Retinal pigment epithelial cell (primary cell): ENCODE measurements around the gene MYO5A.
"Not testable (repeated sequence)": the region's sequence is repeated elsewhere in the genome, so short reads cannot be mapped to it uniquely, and the experiment has no call there.

Source experiments
- DNase-seq: peaks from one replicate; pipeline ENCODE4 v3.0.0-alpha.2; 2010; ENCODE audit warnings: low read depth
- H3K4me3 ChIP-seq: 2 replicates; pipeline ENCODE4 v1.5.1; 2011; ENCODE audit warnings: mild to moderate bottlenecking, low read length, control low read depth, moderate library complexity
- TF ChIP-seq, protein P1 (sequence below): conservative IDR thresholded peaks from 2 replicates; pipeline ENCODE4 v1.5.1; 2011; ENCODE audit warnings: low read depth, low read length, control low read depth, inconsistent platforms

The MYO5A gene

DNA sequence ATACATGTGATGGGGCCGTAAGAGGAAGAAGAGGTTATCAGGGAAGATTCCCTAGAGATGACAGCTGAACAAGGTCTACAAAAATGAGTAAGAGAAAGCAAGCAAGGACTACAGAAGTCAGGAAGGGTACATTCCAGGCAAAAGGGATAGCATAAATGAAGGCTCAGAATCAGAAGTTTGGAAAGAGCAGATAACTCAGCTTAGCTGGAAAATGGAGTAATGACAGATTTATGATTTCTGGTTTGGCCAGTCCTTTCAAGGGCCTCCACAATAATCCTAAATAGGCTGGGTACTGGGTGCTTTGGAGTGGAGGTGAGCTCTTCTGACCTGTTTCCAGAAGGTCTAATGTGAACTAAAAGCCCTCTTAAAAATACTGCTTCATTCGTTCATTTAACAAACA, 110.7 kb downstream of the MYO5A start:
- TF ChIP-seq, protein P1, sequence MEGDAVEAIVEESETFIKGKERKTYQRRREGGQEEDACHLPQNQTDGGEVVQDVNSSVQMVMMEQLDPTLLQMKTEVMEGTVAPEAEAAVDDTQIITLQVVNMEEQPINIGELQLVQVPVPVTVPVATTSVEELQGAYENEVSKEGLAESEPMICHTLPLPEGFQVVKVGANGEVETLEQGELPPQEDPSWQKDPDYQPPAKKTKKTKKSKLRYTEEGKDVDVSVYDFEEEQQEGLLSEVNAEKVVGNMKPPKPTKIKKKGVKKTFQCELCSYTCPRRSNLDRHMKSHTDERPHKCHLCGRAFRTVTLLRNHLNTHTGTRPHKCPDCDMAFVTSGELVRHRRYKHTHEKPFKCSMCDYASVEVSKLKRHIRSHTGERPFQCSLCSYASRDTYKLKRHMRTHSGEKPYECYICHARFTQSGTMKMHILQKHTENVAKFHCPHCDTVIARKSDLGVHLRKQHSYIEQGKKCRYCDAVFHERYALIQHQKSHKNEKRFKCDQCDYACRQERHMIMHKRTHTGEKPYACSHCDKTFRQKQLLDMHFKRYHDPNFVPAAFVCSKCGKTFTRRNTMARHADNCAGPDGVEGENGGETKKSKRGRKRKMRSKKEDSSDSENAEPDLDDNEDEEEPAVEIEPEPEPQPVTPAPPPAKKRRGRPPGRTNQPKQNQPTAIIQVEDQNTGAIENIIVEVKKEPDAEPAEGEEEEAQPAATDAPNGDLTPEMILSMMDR = no peak
- DNase-seq = no peak
- H3K4me3 ChIP-seq = no peak overlapping the region

DNA sequence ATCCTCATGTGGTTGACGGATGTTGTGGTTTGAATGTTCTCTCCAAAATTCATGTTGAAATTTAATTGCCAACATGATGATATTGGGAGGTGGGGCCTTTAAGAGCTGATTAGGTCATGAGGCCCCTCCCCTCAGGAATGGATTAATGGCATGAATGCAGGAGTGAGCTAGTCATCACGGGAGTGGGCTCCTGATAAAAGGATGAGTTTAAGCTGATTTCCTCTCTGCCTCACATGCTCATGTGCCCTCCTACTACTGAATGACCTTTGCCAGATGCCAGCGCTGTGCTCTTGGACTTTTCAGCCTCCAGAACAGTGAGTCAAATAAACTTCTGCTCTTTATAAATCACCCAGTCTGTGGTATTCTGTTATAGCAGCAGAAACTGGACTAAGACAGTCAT, 111.2 kb downstream of the MYO5A start:
- TF ChIP-seq, protein P1 = no peak
- no peak overlapping the region for H3K4me3 ChIP-seq
- no peak for DNase-seq

DNA sequence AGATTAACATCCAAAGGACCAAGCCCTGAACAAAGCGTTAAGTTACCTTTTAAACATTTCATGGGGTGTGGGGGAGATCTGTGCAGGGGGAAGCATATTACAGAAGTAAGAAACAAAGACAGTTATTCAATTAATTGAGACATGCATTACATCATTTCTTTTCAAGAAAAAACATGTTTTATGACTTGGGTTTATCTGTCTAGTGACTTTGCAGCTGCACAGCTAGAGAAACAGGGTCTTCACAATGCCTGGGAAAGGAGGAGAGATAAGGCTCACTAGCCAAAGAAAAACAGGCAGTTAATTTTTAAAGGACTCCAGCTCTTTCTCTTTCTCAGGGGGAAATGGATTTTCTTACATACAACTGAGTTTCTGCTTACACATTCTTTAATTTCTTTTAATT, 112.1 kb downstream of the MYO5A start:
- DNase-seq, H3K4me3 ChIP-seq: not testable (repeated sequence)

- no peak for DNase-seq
- no peak overlapping the region for H3K4me3 ChIP-seq
- TF ChIP-seq, protein P1 = no peak
Measured at GRCh38 chr15:52415628-52416027, 113.1 kb downstream of the MYO5A start.

DNA sequence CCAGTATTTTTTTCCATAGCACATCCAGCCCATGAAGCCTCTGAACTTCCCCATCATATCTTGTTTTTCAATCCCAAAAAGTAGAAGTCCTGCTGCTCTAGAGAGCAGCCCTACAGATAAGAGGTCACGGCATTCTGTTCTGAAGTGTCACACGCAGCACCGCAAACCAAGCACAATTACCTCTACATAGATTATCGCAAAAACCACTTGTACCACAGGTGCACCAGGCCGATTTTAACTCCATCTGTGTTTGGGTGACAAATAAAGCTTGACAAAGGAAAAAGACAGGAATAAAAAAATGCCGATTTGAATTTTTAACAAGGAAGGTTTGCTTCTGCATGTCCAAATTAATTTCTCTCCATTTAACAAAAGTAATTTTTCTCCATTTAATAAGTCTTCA, 113.7 kb downstream of the MYO5A start:
- DNase-seq = no peak
- no peak overlapping the region for H3K4me3 ChIP-seq
- TF ChIP-seq, protein P1 = no peak

DNA sequence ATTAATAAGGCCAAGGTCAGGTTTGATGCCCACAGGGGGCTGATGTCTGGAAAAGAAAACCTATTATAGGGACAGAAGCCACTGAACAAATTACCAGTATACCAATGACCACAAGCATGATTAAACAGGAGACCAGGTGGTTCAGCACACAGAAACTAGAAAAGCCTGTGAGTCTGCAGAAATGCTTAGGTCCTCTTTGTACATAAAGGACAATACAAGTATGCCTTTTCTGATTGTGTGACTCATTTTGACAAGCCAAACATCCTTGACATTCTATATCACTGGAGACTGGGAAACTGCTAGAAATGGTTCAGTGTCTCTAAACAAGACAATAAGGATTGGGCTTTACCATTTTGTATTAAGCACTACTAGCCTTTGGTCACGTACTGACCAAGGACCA, 119.9 kb downstream of the MYO5A start:
- H3K4me3 ChIP-seq = no peak overlapping the region
- TF ChIP-seq, protein P1 = no peak
- no peak for DNase-seq

DNA sequence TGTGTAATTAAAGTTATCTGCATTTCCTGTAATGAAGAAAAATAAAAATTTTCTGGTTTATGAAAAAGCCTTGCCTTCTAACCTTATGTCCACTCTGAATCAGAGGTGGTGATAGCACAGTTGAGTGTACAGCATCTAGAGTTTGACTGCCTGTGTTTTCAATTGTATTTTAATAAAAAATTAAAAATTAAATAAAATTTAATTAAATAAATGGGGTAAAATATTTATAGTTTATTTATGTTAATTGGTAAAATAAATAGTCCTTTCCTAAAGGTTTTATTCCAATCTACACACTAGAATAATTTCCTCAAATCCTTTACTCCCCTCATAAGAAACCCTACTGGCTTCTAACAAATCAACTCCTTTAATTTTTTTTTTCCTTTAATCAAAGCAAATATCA, 121.3 kb downstream of the MYO5A start:
- TF ChIP-seq, protein P1 = no peak
- H3K4me3 ChIP-seq = no peak overlapping the region
- no peak for DNase-seq

DNA sequence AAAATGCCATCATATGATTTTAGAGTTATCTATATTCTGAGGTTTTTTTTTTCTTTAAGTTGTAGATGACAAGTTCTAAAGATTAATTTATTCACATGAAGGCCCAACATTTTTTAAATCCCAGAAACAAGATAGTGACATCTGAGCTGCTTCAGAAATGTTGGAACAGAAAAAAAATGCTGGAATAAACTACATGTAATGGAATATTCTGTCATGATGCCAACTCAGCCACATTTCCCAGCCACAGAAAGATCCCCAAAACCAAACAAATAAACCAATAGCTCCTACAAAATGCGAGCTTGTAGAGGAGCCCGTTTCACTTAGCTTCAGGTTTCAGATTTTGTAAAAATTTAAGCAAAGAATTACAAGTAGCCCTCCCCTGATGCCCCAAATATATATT, 122.1 kb downstream of the MYO5A start:
- no peak overlapping the region for H3K4me3 ChIP-seq
- DNase-seq = no peak
- TF ChIP-seq, protein P1 = no peak
